NCI-H82 treated with DMSO at 0.1 percent for 48 hours (cell line): Measurements from ENCODE around the gene SLC4A5.
A peak's percentile ranks its signal among the peaks of the same experiment; 100 is the strongest.

Experiments used
- DNase-seq: peaks from one replicate; lab custom pipeline; 2025; ENCODE audit not compliant: unreplicated experiment; lab: John Stamatoyannopoulos, UW

SLC4A5 gene

DNA sequence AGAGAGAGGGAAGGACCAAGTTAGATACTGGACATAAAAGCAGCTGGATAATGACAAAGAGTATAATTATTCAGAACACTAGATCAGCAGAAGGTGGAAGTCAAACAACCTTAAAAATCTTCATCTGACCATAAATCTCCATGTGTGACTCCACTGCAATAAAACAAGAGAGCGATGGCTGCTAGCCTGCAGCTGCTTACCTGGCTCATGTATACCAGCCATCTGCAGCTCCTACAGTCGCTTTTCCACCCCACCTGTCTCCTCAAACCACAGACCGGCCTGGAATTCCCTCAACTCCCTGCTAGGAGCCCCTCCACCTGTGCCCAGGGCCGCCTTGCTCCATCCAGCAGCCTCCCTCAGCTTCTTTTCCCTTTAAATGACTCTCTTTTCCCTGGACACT is 64.5 kb downstream of the SLC4A5 start:
- no peak for DNase-seq

DNA sequence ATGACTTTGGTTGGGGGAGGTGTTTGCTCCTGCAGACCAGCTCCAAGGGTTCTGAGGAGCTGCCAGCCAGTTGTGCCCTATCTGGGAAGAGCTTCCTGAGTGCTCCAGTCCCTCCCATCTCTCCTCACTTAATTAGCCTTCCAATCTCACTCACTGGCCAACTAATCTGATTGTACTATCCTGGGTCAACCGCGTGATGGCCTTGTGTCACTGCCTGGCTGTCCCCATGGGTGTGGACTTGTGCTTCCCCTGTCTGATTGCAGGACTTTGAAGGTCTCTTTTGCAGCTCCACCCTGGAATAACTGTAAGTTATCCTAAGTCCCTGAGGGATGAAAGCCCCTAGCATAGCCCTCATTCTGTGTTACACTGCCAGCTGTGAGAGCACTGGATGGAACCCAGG is 65.0 kb downstream of the SLC4A5 start:
- DNase-seq = peak; percentile 39

DNA sequence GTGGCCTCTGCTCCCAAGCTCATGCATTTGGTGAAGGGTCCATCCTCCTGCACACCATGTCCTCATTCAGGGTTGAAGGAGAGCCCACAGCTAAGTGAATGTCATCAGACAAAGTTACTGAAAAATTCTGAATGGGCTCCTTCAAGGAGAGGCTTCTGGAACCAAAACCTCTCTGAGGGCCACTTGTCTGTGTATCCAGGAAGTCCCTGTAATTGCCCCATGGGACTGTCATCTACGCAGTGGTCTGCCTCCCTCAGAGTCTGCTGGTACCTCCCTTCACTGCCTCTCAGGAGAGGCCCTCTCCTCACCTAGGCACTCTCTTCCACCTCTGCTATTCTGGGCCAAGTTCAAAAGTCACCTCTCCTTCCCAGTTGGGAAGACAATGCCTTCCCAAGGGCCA is 68.0 kb downstream of the SLC4A5 start:
- no peak for DNase-seq

DNA sequence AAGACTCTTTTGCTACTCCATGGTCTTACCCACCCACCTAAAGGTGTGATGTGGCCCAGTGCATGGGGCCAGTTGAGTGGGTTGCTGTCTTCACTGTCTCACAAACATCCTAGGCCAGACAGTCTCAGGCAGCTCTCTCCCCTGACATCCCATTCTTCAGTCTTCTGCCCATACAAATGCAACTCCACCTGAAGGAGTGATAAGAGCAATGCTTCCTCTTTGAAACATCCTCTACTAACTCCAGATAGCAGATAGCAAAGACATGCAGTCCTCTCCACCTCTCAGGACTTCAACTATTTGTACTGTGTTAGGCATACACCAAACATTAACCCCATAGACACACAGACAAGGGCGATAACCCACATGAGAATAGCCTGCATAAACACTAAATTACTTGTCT is 73.5 kb downstream of the SLC4A5 start:
- no peak for DNase-seq

DNA sequence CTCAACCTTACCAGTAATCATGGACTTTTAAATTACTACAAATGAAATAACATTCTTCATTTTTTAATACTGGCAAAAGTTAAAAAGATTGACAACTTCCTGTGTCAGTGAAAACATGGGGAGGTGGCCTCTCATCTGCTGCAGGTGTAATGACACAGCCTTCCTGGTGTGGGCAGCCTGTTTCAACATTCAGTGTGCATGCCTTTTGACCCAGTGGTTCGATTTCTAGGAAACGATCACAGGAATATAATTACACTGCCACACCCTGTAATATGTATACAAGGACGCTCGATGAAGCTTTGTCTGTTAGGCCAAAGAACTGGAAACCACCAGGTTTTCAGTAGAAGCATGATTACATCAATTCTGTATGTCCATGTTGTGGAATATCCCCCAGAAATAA is 76.1 kb downstream of the SLC4A5 start:
- DNase-seq = no peak

DNA sequence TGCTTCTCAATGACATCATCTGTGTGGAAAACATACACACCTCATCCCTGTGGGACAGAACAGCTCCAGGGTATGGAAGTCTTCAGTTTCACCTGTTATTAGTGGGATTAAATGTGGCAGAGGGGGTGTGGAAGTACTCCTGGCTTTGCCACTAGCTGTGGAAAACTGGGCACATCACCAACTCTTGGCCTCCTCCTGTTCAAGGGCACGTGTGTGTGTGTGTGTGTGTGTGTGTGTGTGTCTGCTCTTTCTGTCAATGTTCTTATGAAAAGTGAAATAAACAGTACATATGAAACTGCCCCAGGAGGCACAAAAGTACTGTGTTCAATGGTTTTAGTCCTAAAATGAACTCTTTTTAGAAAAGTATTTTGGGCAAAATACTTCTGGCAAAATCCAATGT is 78.9 kb downstream of the SLC4A5 start:
- DNase-seq = no peak

DNA sequence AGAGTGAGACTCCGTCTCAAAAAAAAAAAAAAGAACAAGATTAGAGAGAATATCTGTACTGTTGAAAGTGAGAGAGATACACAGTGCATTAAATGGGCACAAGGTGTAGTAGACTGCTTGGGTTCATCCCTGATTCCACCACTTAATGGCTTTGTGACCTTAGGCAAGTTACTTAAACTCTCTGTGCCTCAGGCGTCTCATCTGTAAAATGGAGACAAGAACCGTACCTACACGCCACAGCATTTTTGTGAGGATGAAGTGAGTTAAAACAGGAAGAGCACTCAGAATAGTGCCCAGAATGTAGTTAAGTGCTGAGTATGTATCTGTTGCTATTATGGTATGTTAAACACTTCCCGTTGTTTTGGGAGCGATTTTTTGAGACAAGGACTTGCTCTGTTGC is 80.5 kb downstream of the SLC4A5 start:
- DNase-seq = no peak

DNA sequence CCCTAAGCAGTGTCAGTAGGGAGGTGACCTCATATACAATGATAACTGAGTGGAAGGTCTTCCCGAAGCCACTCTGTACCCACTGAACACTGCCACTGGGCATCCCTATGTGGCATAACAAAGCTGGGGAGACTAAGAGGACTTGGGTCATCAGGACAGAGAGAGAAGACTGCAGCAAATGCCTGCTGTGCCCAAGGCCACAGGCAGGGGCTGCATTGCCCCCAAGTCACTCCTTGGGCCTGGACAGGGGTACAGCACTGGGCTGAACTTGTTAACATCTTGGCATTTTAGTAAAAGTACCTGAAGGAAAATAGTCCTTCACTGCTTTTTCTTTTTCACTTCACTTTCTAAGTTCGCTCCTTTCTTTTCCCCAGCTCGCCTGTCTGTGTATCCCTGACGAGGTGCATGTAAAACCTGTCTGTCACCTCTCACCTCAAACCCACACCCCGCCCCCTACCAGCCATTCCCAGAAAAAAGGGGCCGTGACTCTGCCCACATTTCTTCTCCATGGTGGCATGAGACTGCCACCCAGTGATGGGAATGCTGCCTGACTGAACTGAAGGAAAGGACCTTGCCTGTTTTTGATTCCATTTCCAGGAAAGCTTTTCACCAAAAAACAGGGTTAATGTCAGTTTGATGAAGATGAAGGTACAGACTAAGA is 81.9 kb downstream of the SLC4A5 start:
- no peak for DNase-seq

DNA sequence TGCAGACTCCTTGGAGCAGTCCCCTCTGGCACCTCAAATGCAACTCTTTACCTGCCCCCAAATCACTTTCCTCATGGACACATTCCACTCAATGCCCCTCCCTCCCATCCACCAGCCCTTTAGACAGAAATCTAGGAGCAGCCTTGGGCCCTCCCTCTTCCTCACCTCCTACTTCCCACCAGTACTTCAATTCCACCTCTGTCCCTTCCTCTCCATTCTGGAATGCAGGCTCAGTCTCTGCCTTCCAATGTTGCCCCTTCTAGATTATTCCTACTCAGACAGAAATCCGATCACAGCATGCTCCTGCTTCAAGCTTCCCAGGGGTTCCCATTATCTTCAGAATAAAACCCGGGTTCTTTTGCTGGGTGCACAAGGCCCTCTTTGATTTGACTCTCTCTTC is 82.7 kb downstream of the SLC4A5 start:
- DNase-seq = no peak

DNA sequence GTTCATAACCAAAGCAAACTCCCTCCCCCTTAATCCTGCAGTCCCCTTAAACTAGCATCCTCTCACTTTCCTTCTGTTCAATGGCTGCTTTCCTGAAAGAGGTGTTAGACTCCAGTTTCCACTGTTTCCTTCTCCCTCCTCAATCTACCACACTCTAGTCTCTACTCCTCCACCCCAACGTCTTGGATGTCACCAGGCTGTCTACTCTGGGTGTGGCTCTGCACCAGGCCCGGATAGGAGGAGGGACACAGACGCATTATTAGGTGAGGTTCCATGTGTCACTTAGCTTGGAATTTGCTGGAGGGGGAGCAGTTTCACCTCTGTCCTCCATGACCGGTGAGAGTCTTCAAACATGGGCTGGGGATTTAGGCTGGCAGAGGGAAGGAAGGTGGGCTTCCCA is 83.5 kb downstream of the SLC4A5 start:
- no peak for DNase-seq

DNA sequence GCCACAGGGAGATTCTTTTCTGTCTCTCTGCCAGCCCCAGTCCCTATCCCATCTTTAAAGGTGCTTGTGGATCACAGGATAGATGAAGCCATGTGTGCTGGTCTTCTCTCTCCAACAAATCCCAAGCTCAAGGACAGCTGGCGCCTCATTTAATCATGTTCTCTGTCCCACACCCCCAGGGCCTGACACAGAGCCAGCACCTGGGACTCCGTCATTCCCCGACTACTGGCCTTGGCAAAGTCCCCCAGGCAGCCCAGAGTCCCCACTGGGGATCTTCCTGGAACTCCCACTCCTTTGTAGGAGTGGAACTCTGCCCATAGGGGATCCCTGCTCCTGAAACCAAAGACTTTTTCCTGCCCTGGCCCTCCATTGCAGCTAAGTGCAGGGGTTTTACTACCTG is 84.0 kb downstream of the SLC4A5 start:
- no peak for DNase-seq

DNA sequence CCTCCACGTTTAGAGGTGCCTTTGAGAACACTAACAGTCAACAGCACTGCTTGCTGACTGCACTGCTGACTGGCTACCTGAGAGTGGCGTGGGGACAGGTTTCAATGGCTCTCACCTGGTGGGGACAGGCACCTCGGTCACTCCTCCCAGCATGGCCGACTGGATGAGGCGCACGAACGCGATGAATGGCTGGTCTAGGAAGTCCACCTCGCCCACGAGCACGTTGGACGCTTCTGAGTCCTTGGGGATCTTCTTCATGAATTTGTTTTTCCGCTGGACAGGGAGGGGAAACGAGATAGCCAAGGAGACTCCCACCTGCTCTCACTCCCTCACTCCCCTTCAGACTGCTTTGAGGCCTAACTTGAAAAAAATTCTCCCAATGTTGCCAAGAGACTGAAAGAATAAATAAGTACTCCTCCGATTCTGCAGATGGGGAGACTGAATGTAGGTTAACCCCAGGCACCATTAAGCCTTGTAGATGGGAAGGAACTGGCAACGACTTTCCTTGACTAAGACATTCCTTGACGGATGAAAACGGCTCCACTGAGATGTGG is 87.5 kb downstream of the SLC4A5 start:
- no peak for DNase-seq

DNA sequence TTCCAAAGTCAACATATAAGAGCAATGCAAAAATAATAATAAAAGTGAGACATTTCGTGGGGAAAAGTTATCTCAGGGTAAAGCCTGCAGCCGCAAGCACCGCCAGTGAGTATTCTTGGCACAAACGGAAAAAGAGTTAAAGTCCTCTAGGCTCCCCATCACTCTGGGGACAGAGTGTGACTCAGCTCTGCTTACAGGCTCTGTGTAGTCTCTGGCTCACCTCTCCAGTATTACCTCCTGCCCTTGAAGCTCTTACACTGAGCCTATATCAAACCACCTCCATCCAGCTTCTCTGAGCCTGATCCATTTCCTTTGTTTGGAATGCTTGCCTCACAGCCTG is 89.3 kb downstream of the SLC4A5 start:
- no peak for DNase-seq

DNA sequence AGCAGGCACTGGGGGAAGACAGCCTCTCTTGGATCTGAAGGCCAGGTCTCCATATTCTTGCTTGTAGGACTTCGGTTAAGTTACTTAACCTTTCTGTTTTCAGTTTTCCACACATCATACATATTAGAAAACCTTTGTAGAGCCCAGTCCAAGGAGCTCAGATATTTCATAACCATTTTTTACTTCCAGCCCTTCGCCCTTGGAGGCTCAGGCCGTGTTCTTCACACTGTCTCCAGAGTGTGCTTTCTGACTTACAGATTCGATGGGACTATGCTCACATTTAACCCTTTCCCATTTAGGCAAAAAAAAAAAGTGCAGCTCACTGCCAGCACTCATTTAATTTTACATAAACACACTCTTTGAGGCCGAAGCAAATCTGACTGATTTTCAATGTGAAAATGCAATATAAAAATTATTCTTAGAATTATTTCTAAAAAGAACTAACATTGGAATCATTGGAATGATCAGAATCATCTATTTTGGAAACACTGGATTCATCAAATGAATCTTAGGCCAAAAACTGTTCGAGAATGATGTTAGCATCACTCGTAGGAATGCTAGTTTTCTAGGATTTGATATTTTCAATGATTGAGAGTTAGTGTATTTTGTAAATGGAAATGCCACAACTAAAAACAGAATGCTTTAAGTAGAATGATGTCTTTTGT is 89.8 kb downstream of the SLC4A5 start:
- DNase-seq = no peak

DNA sequence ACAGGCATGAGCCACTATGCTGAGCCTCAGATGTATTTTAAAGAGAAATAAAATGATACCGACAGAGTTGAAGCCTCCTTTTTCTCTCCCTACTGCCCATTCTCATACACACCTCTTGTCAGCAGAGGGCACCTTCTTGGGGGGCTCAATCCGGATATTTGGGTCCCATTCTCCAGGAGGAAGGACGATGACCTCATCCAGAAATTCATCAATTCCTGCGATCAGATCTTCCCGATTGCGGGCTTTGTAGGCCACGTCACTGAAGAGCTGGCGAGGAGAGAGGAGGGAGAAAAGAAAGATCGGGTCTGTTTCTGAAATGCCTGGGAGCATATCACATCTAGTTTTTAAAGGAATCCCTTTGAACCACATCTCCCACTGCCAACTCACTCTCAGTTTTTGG is 90.4 kb downstream of the SLC4A5 start:
- no peak for DNase-seq

DNA sequence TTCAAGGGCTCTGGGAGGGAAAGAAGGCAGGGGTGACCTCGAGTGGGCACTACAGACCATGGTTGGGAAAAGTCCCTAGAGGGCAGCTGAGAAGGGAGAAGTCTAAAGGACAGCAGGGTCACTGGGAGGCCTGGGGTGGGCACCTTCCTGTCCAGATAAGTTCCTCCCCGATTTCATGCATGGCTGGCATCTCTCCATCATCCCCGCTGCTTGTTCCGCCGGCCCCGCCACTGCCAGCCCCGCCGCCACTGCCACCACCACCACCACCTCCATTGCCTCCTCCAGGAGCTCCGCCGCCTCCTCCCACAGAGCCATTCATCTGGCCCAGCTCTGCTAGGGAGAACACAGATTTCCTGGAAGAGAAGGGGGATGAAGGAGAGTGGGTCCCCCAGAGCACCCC is 91.2 kb downstream of the SLC4A5 start:
- DNase-seq = no peak

DNA sequence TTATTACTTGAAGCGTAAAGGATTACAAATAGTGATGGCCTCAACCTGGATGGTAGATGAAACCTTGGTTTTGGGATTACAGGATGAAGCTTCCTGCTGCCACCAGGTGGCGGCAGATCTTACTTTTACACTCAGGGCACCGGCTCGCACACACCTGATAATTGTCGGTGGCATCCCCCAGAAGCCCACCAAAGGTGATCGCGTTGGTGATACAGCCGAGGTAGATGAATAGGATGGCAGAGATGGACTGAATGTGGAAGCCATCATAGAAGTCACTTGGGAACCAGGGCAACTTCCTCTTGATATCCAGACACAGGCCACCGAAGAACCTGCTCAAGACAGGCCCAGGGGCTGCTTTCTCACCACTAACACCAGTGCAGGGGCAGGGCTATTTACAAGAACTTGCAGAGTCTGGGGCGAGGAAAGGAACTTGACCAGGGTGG is 93.0 kb downstream of the SLC4A5 start:
- peak; percentile 28 for DNase-seq

DNA sequence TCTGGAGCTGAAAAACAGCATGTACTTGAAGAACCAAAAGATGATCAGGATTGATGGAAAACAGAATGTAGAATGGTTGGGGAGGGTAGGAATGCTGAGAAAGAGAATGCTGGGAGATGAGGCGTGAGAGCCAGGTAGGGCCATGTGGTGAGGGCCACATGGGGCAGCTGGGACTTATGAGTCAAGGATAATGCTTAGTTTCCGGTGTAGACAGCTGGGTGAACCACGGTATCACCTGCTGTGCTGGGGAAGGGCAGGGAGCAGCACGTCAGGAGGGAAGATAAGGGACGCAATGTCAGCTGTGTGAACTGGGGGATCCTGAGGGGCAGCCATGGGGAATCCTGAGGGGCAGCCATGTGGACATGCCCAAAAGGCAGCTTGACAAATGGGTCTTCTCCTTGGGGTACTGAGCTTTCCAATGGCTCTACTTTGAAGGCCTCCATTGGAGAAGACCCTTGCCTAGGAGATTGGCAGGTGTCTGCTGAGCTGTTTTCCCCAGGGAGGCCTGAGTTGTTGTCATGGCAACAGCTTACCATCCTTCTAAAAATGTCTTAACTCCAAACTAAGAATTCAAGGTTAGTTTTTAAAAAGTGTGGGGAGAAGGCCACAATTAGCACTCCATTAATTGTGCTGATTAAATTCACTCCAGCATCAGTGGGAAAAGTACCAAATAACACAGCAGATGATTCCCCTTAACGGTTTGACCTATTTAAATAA is 93.7 kb downstream of the SLC4A5 start:
- no peak for DNase-seq

DNA sequence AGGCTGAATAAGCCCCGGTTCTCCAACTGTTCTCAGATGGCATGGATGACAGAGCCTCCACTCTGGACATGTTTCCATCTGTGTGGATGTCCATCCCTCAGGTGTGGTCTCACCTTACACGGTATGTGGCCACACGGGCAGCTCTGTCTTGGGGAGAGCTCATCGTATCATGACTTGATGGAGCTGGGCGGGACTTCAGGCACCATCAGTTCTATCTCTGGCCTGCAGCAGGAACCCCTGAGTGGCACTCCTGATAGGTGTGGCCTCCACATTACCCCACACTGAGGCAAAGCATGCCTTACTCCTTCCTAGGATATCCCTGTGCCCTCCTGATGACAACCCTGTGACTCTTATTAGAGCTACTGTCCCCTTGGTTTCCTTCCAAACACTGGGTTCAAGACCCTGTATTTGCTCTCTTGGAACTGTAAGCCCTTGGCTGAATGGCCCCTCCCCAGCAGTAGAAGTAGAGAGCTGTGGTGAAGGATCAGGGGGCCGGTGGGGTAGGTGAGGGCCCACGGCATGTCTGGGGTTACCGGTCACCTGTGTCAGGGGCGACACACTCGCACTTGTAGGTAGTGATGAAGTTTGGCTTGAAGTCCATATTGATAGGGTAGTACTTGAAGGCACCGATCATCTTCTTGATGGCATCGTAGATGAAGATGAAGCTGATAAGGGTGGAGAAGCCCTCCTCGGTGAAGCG is 96.6 kb downstream of the SLC4A5 start:
- DNase-seq = no peak

DNA sequence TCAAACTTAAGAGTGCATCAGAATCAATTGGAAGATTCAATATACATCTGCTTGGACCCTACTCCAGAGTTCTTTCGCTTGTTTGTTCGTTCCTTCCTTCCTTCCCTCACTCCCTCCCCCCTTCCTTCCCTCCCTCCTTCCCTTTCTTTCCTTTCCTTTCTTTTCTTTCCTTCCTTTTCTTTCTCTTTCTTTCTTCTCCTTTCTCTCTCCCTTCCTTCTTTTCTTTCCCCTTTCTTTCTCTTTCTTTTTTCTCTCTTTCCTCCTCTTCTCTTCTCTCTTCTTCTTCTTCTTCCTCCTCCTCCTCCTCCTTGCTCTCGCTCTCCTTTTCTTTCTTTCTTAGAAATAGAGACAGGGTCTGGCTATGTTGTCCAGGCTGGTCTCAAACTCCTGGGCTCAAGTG is 98.9 kb downstream of the SLC4A5 start:
- no peak for DNase-seq

DNA sequence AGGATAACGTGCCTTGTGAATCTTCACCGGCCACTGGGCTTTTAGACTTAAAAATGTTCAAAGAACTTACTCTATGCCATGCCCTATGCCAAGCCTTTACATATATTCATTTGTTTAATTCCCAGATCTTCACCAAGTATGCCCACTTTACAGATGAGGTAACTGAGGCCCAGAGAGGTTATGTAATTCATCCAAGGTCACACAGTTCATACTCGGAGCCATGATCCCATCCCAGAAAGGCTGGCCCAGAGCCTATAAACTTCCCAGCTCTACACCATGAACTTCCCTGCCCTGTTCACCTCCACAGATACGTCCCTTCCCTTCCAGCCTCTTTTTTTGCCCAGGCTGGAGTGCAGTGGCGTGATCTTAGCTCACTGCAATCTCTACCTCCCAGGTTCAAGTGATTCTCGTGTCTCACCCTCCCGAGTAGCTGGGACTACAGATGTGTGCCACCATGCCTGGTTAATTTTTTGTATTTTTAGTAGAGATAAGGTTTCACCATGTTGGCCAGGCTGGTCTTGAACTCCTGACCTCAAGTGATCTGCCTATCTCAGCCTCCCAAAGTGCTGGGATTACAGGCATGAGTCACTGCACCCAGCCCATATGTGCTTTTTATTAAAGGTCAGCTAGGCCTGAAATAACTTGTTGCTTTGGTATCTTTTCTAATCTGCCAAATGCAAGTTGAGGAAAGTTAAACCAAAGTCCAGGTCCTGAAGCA is 100.7 kb downstream of the SLC4A5 start:
- DNase-seq = no peak
